22Rv1 (cell line): ENCODE measurements around the gene GTF2IRD2.
"Not testable (repeated sequence)": the region's sequence is repeated elsewhere in the genome, so short reads cannot be mapped to it uniquely, and the experiment has no call there.

ENCODE experiments used
- CTCF ChIP-seq: fragments of 450-650 bp; IDR thresholded peaks from 2 replicates; pipeline ENCODE4 v1.5.1; 2017; ENCODE audit warnings: mild to moderate bottlenecking
- ZFX ChIP-seq: fragments of 450-650 bp; IDR thresholded peaks from 2 replicates; pipeline ENCODE4 v1.6.1; 2017; ENCODE audit warnings: antibody characterized with exemption, borderline replicate concordance

DNA sequence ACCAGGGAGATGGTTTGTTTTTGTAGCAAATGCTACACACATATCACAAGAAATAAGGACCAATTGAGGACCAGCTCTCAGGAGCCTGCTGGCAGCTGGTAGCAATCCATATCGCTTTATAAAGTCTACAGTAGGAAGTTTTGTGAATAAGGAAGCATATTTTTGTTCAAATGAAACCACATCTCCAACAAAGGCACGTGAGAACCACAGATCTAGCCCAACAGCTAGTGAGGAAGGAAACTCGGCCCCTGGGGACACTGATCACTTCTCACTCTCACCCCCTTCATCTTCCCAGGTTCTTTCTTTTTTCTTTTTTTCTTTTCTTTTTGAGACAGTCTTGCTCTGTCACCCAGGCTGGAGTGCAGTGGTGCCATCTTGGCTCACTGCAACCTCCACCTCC is 35.5 kb downstream of the GTF2IRD2 start:
- not testable (repeated sequence) for TF ChIP-seq CTCF, ZFX
